ENCODE data around the gene TXNL1.

The TXNL1 gene

DNA sequence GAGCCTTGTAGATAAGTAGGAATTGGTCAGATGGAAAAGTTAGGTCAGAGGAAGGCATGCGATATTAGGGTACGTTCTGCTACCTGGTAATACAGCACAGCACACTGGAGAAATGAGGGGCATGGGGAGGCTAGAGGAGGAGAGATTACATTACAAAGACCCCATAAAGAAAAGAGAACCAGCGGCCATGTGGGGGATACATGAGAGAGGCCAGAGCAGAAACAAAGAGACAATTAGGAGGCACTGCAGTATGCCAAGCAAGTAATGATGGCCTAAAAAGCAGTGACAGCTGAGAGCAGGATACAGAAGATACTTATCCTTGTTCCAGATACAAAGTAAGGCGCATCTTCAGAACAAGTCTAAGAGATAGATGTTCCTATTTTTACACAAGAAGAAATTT, 40.0 kb downstream of the TXNL1 start:
- ATAC-seq: no peak; the same call in 2 of the 3 replicates
- TF ChIP-seq ZC3H10 (CRISPR knock-in tag; IDR thresholded peaks at IDR 0.05) (no peak), ZNF565 (CRISPR knock-in tag; conservative IDR thresholded peaks at IDR 0.05; ENCODE audit: low read depth) (no peak), PPARA (CRISPR knock-in tag; IDR thresholded peaks at IDR 0.05; ENCODE audit: borderline replicate concordance) (no peak)
- TF ChIP-seq, protein P1, sequence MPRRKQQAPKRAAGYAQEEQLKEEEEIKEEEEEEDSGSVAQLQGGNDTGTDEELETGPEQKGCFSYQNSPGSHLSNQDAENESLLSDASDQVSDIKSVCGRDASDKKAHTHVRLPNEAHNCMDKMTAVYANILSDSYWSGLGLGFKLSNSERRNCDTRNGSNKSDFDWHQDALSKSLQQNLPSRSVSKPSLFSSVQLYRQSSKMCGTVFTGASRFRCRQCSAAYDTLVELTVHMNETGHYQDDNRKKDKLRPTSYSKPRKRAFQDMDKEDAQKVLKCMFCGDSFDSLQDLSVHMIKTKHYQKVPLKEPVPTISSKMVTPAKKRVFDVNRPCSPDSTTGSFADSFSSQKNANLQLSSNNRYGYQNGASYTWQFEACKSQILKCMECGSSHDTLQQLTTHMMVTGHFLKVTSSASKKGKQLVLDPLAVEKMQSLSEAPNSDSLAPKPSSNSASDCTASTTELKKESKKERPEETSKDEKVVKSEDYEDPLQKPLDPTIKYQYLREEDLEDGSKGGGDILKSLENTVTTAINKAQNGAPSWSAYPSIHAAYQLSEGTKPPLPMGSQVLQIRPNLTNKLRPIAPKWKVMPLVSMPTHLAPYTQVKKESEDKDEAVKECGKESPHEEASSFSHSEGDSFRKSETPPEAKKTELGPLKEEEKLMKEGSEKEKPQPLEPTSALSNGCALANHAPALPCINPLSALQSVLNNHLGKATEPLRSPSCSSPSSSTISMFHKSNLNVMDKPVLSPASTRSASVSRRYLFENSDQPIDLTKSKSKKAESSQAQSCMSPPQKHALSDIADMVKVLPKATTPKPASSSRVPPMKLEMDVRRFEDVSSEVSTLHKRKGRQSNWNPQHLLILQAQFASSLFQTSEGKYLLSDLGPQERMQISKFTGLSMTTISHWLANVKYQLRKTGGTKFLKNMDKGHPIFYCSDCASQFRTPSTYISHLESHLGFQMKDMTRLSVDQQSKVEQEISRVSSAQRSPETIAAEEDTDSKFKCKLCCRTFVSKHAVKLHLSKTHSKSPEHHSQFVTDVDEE (CRISPR knock-in tag; IDR thresholded peaks at IDR 0.05): no peak

DNA sequence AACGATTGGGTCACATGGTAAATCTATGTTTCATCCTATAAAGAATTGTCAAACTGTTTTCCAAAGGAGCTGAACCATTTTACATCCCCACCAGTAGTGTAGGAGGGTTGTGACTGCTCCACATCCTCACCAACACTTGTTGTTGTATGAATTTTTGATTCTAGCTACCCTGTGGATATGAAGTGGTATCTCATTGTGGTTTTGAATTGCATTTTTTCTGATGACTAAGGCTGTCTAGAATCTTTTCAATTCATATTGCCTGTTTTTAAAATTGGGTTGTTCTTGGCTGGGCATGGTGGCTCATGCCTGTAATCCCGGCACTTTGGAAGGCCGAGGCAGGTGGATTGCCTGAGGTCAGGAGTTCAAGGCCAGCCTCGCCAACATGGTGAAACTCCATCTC, 44.5 kb downstream of the TXNL1 start:
- TF ChIP-seq TCF4 (CRISPR knock-in tag; IDR thresholded peaks at IDR 0.05; ENCODE audit: borderline replicate concordance): no peak
- TF ChIP-seq ISL1 (CRISPR knock-in tag; IDR thresholded peaks at IDR 0.05): no peak
- TF ChIP-seq, protein P2, sequence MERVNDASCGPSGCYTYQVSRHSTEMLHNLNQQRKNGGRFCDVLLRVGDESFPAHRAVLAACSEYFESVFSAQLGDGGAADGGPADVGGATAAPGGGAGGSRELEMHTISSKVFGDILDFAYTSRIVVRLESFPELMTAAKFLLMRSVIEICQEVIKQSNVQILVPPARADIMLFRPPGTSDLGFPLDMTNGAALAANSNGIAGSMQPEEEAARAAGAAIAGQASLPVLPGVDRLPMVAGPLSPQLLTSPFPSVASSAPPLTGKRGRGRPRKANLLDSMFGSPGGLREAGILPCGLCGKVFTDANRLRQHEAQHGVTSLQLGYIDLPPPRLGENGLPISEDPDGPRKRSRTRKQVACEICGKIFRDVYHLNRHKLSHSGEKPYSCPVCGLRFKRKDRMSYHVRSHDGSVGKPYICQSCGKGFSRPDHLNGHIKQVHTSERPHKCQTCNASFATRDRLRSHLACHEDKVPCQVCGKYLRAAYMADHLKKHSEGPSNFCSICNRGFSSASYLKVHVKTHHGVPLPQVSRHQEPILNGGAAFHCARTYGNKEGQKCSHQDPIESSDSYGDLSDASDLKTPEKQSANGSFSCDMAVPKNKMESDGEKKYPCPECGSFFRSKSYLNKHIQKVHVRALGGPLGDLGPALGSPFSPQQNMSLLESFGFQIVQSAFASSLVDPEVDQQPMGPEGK (CRISPR knock-in tag; IDR thresholded peaks at IDR 0.05; ENCODE audit: borderline replicate concordance): no peak
- no peak for TF ChIP-seq ZFP3 (CRISPR knock-in tag; IDR thresholded peaks at IDR 0.05)
- no peak for TF ChIP-seq ZNF8 (CRISPR knock-in tag; IDR thresholded peaks at IDR 0.05)
- TF ChIP-seq RARB (CRISPR knock-in tag; IDR thresholded peaks at IDR 0.05): no peak
- TF ChIP-seq OSR1 (CRISPR knock-in tag; IDR thresholded peaks at IDR 0.05): no peak
- no peak for TF ChIP-seq ZNF70 (CRISPR knock-in tag; IDR thresholded peaks at IDR 0.05)
- no peak for TF ChIP-seq ZC3H10 (CRISPR knock-in tag; IDR thresholded peaks at IDR 0.05)
- no peak for TF ChIP-seq TOX (CRISPR knock-in tag; IDR thresholded peaks at IDR 0.05; ENCODE audit: borderline replicate concordance)
- TF ChIP-seq ZNF565 (CRISPR knock-in tag; conservative IDR thresholded peaks at IDR 0.05; ENCODE audit: low read depth): no peak
- TF ChIP-seq, protein P3, sequence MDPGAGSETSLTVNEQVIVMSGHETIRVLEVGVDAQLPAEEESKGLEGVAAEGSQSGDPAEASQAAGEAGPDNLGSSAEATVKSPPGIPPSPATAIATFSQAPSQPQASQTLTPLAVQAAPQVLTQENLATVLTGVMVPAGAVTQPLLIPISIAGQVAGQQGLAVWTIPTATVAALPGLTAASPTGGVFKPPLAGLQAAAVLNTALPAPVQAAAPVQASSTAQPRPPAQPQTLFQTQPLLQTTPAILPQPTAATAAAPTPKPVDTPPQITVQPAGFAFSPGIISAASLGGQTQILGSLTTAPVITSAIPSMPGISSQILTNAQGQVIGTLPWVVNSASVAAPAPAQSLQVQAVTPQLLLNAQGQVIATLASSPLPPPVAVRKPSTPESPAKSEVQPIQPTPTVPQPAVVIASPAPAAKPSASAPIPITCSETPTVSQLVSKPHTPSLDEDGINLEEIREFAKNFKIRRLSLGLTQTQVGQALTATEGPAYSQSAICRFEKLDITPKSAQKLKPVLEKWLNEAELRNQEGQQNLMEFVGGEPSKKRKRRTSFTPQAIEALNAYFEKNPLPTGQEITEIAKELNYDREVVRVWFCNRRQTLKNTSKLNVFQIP (CRISPR knock-in tag; IDR thresholded peaks at IDR 0.05; ENCODE audit: borderline replicate concordance, low read depth): no peak
- ATAC-seq: no peak

DNA sequence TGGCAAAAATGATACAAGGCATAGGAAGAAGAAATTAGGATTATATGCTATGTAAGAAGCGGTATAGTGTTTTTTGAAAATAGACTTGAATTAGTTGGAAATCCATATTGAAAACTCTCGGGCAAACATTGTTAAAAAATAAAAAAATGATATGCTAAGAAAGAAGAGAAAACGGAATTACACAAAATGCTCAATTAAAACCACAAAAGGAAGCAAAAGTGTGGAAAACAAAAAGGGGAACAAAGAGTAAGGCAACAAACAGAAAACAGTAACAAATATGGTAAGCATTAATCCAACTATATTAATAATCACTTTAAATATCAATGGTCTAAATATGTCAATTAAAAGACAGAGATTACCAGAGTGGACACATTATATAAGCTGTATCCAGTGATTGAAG, 58.4 kb downstream of the TXNL1 start:
- ATAC-seq: no peak
- TF ChIP-seq TOX (CRISPR knock-in tag; IDR thresholded peaks at IDR 0.05; ENCODE audit: borderline replicate concordance) (no peak), ZNF8 (CRISPR knock-in tag; IDR thresholded peaks at IDR 0.05) (no peak), ZC3H10 (CRISPR knock-in tag; IDR thresholded peaks at IDR 0.05) (no peak), ARNTL (CRISPR knock-in tag; IDR thresholded peaks at IDR 0.05; ENCODE audit: borderline replicate concordance, low read depth) (no peak), GLIS3 (CRISPR knock-in tag; IDR thresholded peaks at IDR 0.05) (no peak), BACH2 (CRISPR knock-in tag; IDR thresholded peaks at IDR 0.05; ENCODE audit: borderline replicate concordance) (no peak), ZFP30 (CRISPR knock-in tag; IDR thresholded peaks at IDR 0.05) (no peak), ZNF565 (CRISPR knock-in tag; conservative IDR thresholded peaks at IDR 0.05; ENCODE audit: low read depth) (no peak), OSR1 (CRISPR knock-in tag; IDR thresholded peaks at IDR 0.05) (no peak), RARB (CRISPR knock-in tag; IDR thresholded peaks at IDR 0.05) (no peak), ZNF70 (CRISPR knock-in tag; IDR thresholded peaks at IDR 0.05) (no peak), ESRRG (CRISPR knock-in tag; IDR thresholded peaks at IDR 0.05) (no peak), SNAI2 (CRISPR knock-in tag; IDR thresholded peaks at IDR 0.05) (no peak), ZFP3 (CRISPR knock-in tag; IDR thresholded peaks at IDR 0.05) (no peak)
- TF ChIP-seq, protein P3 (CRISPR knock-in tag; IDR thresholded peaks at IDR 0.05; ENCODE audit: borderline replicate concordance, low read depth): no peak
- TF ChIP-seq, protein P1 (CRISPR knock-in tag; IDR thresholded peaks at IDR 0.05): no peak
- TF ChIP-seq, protein P4, sequence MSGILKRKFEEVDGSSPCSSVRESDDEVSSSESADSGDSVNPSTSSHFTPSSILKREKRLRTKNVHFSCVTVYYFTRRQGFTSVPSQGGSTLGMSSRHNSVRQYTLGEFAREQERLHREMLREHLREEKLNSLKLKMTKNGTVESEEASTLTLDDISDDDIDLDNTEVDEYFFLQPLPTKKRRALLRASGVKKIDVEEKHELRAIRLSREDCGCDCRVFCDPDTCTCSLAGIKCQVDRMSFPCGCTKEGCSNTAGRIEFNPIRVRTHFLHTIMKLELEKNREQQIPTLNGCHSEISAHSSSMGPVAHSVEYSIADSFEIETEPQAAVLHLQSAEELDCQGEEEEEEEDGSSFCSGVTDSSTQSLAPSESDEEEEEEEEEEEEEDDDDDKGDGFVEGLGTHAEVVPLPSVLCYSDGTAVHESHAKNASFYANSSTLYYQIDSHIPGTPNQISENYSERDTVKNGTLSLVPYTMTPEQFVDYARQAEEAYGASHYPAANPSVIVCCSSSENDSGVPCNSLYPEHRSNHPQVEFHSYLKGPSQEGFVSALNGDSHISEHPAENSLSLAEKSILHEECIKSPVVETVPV (CRISPR knock-in tag; IDR thresholded peaks at IDR 0.05): no peak

Data from SK-N-SH treated with all-trans-retinoic acid at 6 μM for 48 hours (cell line).